Epithelial cell of umbilical artery (primary cell): ENCODE measurements around the gene TNFRSF12A. TPM values are rescaled to one million over a fixed set of nuclear protein-coding genes. Genes with fewer than 3 reads are reported as not detected.

Experiments used
- total RNA-seq: library from RNA; depleted of rRNA; stranded (reverse); fragments of >200 nt; gene quantifications from 2 replicates; pipeline ENCODE4 v1.2.3, GENCODE V29; 2014

Gene TNFRSF12A
- total RNA-seq = 244 and 303 TPM in 2 replicates

DNA sequence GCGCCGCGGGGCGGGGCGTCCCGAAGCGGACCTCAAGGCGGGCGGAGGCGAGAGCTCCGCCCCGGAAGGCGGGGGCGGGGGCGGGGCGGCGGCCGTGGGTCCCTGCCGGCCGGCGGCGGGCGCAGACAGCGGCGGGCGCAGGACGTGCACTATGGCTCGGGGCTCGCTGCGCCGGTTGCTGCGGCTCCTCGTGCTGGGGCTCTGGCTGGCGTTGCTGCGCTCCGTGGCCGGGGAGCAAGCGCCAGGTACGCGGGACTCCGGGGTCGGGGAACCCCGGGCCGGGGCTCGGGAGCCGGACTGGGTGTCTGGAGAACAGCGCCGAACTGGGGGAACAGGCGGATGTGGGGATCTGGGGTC is at the start of gene TNFRSF12A:
TNFRSF12A (plus strand) TSS at position 122 of the 357 bp plus-strand sequence; CDS start at position 152, 30 bp downstream.

DNA sequence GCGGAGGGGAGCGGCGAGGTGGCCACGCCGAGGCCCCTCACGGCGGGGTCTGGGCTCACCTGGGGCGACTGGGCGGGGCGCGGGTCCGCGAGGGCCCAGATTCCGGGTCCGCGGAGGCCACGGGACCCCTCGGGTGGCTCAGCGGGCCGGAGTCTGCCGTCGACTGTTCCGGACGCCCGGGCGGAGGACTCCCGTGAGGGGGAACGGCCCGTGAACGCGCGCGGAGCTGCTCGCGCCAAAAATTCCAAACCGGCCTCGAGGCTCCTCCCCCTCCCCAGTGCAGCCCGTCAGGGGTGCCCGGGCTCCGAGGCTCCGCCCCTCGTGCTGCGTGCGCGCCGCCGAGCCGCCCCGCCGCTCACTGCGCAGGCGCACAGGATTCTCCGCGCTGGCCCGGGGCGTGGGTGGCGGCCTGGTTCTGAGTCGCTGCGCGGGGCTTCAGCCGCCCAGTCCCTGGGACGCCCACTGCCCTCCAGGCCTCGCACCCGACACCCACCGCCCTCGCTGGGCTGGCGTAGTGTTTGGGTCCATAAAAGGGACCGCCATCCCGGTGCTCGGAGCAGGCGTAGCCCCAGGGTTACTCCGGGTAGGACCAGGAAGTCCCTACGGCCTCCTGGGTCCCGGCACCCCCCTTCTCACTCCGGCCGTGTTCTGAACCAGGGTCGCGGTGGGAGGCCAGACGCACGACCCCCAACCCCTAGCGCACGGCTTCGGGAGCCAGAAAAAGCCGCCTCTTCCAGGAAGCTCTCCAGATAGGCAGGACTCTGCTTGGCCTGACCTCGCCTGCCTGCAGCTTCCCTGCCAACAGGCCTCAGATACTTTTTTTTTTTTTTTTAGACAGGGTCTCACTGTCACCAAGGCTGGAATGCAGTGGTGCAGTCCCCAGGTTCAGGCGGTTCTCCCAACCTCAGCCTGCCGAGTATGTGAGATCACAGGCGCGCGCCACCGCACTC is 39.7 kb upstream of the TNFRSF12A start, which contains the start of gene PKMYT1:
PKMYT1 (minus strand) TSS at position 220 of the 950 bp plus-strand sequence. CDS start 789 bp downstream, outside the sequence.

DNA sequence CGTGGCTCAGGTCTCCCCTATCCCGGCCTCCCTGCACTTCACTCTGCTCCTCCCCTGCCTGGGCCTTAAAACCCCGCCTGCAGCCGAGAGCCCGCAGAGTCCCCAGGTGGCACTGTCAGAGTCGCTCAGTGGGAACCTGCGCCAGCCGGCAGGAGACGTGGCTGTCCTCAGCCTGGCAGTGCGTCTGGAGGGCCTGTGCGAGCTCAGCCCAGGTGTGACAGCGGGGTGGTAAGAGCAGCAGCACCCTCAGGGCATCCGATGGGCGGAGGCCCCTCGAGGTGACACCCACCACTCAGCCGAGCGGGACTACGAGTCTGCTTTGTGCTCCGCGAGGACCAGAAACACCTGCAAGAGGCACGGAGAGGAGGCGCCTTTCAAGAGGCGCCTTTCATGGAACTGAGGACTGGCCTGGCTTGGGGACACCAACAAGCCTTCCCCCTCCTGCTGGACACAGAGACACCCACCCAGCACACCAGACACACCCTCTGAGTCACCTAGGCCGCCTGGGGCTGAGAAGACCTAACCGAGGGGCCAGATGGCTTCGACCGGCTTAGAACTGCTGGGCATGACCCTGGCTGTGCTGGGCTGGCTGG is 7.2 kb upstream of the TNFRSF12A start, which contains the start of gene CLDN9:
CLDN9 (plus strand) TSS at position 96 of the 593 bp plus-strand sequence; CDS start at position 536, 440 bp downstream.

DNA sequence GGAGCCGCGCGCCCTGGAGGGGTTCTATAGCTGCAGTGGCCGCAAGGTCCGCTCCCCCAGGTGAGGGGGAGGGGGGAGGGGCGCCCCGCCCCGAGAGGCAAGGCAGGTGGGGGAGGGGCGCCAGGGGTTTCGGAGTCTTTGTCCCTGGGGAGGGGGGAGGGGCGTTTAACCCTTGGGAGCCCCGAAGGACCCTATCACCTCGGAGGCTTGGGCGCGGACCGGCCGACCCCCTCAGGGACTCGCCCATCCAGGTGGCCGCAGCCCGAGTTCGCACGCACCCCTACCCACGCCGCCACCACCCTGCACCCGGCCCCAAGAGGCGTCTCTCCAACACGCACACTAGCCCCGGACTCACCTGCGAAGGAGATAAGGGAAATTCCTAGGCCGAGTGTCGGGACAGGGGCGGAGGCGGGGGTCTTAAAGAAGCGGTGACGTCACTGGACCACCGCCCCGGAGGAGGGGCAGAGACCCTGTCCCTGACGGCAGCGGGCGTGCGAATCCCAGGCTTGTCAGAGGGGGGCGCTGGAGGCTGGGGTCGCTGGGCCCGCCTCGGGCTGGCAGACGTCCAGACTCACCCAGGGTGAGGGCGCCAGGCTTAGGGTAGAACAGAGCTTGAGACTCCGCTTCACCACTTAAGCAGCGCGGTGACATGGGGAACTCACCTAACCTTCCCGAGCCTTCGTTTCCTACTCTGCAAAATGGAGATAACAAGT is 2.2 kb upstream of the TNFRSF12A start, which contains the start of gene CLDN6:
CLDN6 (minus strand) TSS at position 390 of the 713 bp plus-strand sequence. CDS start 2,162 bp downstream, outside the sequence.

GRCh38 chr16:3023669-3024478 is 3.7 kb downstream of the TNFRSF12A start, which contains the start of the genes HCFC1R1 and THOC6:
Gene HCFC1R1, minus strand, starts transcription at chr16:3023942. Its CDS starts 1 bp downstream, at chr16:3023941.
Gene THOC6, plus strand, starts transcription at chr16:3024035. Its CDS starts 292 bp downstream, at chr16:3024327.

GRCh38 chr16:3036726-3037315 is 16.7 kb downstream of the TNFRSF12A start, which contains the start of gene BICDL2:
Gene BICDL2, minus strand, starts transcription at chr16:3036944. Its CDS starts 1,448 bp downstream, at chr16:3035496.

DNA sequence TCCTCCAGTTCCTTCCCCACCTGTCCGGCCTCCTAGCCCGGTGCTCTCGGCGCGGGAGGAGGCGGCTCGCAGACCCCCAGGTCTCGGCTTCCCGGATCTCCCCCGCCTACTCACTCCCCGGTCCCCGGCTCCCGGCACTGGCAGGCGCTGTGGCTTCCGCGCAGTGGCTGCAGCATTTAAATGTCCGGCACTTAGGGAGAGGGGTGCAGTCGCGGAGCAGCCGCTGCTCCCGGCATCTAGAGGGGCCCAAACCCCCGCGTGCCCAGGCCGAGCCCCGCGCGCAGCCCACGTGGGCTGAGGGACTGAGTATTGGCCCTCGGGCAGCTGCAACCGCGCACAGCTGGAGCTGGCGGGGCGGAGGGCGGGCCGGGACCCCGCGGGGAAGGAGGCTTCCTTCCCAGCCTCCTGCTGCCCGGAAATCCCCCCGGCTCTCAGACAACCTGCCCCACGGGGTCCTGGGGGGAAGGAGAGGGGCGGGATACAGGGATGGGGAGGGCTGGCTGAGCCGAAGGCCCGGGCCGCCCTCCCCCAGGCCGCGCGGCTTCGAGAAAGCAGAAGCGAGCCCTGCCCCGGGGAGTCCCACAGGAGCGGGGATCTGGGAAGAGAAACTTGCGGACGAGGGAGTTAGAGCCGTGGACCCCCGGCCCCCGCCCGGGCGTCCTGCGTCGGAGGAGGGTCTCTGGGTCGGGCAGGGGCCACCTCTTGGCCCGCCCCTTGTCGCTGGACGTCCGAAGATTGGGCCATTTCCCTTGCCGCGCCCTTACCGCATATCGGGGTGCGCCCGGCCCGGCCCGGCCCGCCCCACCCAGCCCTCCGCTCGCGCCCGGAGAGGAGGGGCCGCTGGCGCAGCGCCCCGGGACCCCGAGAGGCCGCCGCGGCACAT is 25.8 kb downstream of the TNFRSF12A start, which contains the start of gene MMP25:
MMP25 (plus strand) TSS at position 804 of the 883 bp plus-strand sequence. CDS start 357 bp downstream, outside the sequence.

GRCh38 chr16:3065069-3065741 is 45.0 kb downstream of the TNFRSF12A start, which contains the start of gene IL32:
Gene IL32, plus strand, starts transcription at chr16:3065640. Its CDS starts 172 bp downstream, at chr16:3065812.

Other genes with a start within 250 kb of the TNFRSF12A start
- gene ELOB, start 243.1 kb upstream of the TNFRSF12A start, total RNA-seq = 394 and 1,158 TPM in 2 replicates
- not detected in 2 replicates for gene PRSS33, start 232.8 kb upstream of the TNFRSF12A start, total RNA-seq
- gene PRSS41, start 221.9 kb upstream of the TNFRSF12A start, total RNA-seq = not detected in 2 replicates
- 1.9 TPM in 1 of 2 replicates, not detected in the other for gene PRSS21, start 203.1 kb upstream of the TNFRSF12A start, total RNA-seq
- 0.65 and 1.5 TPM in 2 replicates for gene ZG16B, start 190.1 kb upstream of the TNFRSF12A start, total RNA-seq
- gene PRSS22, start 162.2 kb upstream of the TNFRSF12A start, total RNA-seq = not detected in 2 replicates
- gene FLYWCH2, start 137.2 kb upstream of the TNFRSF12A start, total RNA-seq = 70.5 and 86.8 TPM in 2 replicates
- 31.3 and 33.1 TPM in 2 replicates for gene FLYWCH1, start 108.4 kb upstream of the TNFRSF12A start, total RNA-seq
- gene KREMEN2, start 56.1 kb upstream of the TNFRSF12A start, total RNA-seq = not detected in 2 replicates
- gene PAQR4, start 51.0 kb upstream of the TNFRSF12A start, total RNA-seq = 9.1 and 15.3 TPM in 2 replicates
- gene PKMYT1, start 39.9 kb upstream of the TNFRSF12A start, total RNA-seq = 7.9 and 8.1 TPM in 2 replicates
- not detected in 2 replicates for gene CLDN9, start 7.4 kb upstream of the TNFRSF12A start, total RNA-seq
- gene CLDN6, start 2.2 kb upstream of the TNFRSF12A start, total RNA-seq = not detected in 2 replicates
- 2.9 and 7.0 TPM in 2 replicates for gene HCFC1R1, start 3.6 kb downstream of the TNFRSF12A start, total RNA-seq
- 25.3 and 36.8 TPM in 2 replicates for gene THOC6, start 3.7 kb downstream of the TNFRSF12A start, total RNA-seq
- not detected in 2 replicates for gene BICDL2, start 16.6 kb downstream of the TNFRSF12A start, total RNA-seq
- under 0.01 TPM in 1 of 2 replicates, not detected in the other for gene MMP25, start 26.2 kb downstream of the TNFRSF12A start, total RNA-seq
- 41.9 and 78.6 TPM in 2 replicates for gene IL32, start 45.3 kb downstream of the TNFRSF12A start, total RNA-seq
- not detected in 2 replicates for gene ZSCAN10, start 78.9 kb downstream of the TNFRSF12A start, total RNA-seq
- gene ZNF205, start 92.2 kb downstream of the TNFRSF12A start, total RNA-seq = 20.1 and 29.9 TPM in 2 replicates
- gene ZNF213, start 114.7 kb downstream of the TNFRSF12A start, total RNA-seq = 3.5 and 4.5 TPM in 2 replicates
- gene OR1F1, start 167.8 kb downstream of the TNFRSF12A start, total RNA-seq = not detected in 2 replicates
- gene ZNF200, start 214.8 kb downstream of the TNFRSF12A start, total RNA-seq = 10.1 and 11.9 TPM in 2 replicates
- gene MEFV, start 236.3 kb downstream of the TNFRSF12A start, total RNA-seq = not detected in 2 replicates